ENCODE data around the gene ITGA4. TPM values are rescaled to one million over a fixed set of nuclear protein-coding genes. Genes with fewer than 3 reads are reported as not detected.

Gene ITGA4
- total and polyA plus RNA-seq, 9 of the 15 experiments (the other 6 are each of a cell fraction or from before 2014, with no cell fraction given) = 0.06 to 0.81 (median 0.27) TPM

DNA sequence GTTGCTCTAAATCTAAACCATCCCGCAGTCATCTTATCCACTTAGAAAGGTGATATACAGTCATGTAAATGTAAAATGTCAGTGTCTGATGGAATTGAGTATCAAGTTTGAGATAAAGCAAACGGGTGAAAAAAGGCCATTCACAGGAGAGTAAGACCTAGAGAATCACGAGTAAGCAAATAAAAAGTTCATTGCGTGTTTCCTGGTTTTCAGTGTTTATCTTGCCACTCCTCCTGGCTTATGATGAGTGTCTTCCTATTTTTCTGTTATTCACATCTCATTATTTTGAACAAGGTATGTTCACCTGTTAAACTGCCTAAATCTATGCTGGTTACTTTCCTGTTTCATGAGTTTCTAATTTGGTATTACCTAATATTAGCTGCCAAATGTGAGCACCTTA, 68.8 kb downstream of the ITGA4 start:
- 0% methylated on average over 4 of the region's 4 CpGs for WGBS (ENCODE audit: insufficient coverage, low coverage, missing lambda C conversion rate)
- Histone ChIP-seq H3K4me3 (no peak overlapping the region), H3K27ac (ENCODE audit: extremely low read depth, low read depth, low read length) (no peak overlapping the region), H3K27me3 (ENCODE audit: control insufficient read depth in 2 of 2, insufficient read depth in 2 of 2, low read length in 2 of 2) (no peaks in the 10 kb centered on the region), H2AFZ (ENCODE audit: low read depth, low read length) (no peak overlapping the region), H4K20me1 (replicated peaks; ENCODE audit: control insufficient read depth, insufficient read depth, low read length) (no peaks in the 10 kb centered on the region), H3K9ac (ENCODE audit: insufficient read depth in 1 of 2, low read depth in 2 of 2, low read length in 2 of 2) (no peak overlapping the region), H3K9me1 (ENCODE audit: control insufficient read depth, insufficient read depth, low read length) (no peaks in the 10 kb centered on the region), H3K36me3 (ENCODE audit: control insufficient read depth, insufficient read depth, low read length) (no peaks in the 10 kb centered on the region), H3K4me2 (ENCODE audit: insufficient read depth, low read length) (no peak overlapping the region), H3K79me2 (ENCODE audit: control insufficient read depth, insufficient read depth, low read length) (no peaks in the 10 kb centered on the region), H3K9me3 (replicated peaks; ENCODE audit: control insufficient read depth, insufficient read depth, low read depth, low read length) (no peaks in the 10 kb centered on the region), H3K4me1 (replicated peaks in 1 of 2; ENCODE audit: control insufficient read depth in 2 of 2, insufficient read depth in 2 of 2, low read length in 2 of 2) (no peaks in the 10 kb centered on the region)
- DNase-seq (ENCODE audit: extremely low read depth in 1 of 4, low spot score in 3 of 4) (no peak), FAIRE-seq (no peak), ATAC-seq (no peak)
- ChIA-PET CTCF (ENCODE audit: low intra/inter-chr PET ratio) (no interaction called here), POLR2A (no interaction called here)
- intact Hi-C loops (cut with micrococcal nuclease) = no loop called here
- in situ Hi-C loops (cut with MboI) = no loop called here
- BruUV-seq (replicated peaks) = no TSS peak
- TF ChIP-seq PTTG1 (tag; IDR thresholded peaks at IDR 0.05; ENCODE audit: low read depth) (no peak), CBX2 (IDR thresholded peaks at IDR 0.05; ENCODE audit: insufficient read depth, low read length, poor library complexity, severe bottlenecking) (no peak), NFRKB (IDR thresholded peaks at IDR 0.05; ENCODE audit: low read depth) (no peak), ZNF79 (CRISPR knock-in tag; IDR thresholded peaks at IDR 0.05; ENCODE audit: low read depth) (no peak), ZNF408 (CRISPR knock-in tag; IDR thresholded peaks at IDR 0.05; ENCODE audit: low read depth) (no peak), E2F5 (CRISPR knock-in tag; IDR thresholded peaks at IDR 0.05) (no peak)
- TF ChIP-seq, protein P1, sequence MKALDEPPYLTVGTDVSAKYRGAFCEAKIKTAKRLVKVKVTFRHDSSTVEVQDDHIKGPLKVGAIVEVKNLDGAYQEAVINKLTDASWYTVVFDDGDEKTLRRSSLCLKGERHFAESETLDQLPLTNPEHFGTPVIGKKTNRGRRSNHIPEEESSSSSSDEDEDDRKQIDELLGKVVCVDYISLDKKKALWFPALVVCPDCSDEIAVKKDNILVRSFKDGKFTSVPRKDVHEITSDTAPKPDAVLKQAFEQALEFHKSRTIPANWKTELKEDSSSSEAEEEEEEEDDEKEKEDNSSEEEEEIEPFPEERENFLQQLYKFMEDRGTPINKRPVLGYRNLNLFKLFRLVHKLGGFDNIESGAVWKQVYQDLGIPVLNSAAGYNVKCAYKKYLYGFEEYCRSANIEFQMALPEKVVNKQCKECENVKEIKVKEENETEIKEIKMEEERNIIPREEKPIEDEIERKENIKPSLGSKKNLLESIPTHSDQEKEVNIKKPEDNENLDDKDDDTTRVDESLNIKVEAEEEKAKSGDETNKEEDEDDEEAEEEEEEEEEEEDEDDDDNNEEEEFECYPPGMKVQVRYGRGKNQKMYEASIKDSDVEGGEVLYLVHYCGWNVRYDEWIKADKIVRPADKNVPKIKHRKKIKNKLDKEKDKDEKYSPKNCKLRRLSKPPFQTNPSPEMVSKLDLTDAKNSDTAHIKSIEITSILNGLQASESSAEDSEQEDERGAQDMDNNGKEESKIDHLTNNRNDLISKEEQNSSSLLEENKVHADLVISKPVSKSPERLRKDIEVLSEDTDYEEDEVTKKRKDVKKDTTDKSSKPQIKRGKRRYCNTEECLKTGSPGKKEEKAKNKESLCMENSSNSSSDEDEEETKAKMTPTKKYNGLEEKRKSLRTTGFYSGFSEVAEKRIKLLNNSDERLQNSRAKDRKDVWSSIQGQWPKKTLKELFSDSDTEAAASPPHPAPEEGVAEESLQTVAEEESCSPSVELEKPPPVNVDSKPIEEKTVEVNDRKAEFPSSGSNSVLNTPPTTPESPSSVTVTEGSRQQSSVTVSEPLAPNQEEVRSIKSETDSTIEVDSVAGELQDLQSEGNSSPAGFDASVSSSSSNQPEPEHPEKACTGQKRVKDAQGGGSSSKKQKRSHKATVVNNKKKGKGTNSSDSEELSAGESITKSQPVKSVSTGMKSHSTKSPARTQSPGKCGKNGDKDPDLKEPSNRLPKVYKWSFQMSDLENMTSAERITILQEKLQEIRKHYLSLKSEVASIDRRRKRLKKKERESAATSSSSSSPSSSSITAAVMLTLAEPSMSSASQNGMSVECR (CRISPR knock-in tag; IDR thresholded peaks at IDR 0.05) = no peak
- TF ChIP-seq, protein P2, sequence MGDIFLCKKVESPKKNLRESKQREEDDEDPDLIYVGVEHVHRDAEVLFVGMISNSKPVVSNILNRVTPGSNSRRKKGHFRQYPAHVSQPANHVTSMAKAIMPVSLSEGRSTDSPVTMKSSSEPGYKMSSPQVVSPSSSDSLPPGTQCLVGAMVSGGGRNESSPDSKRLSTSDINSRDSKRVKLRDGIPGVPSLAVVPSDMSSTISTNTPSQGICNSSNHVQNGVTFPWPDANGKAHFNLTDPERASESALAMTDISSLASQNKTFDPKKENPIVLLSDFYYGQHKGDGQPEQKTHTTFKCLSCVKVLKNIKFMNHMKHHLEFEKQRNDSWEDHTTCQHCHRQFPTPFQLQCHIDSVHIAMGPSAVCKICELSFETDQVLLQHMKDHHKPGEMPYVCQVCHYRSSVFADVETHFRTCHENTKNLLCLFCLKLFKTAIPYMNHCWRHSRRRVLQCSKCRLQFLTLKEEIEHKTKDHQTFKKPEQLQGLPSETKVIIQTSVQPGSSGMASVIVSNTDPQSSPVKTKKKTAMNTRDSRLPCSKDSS (IDR thresholded peaks at IDR 0.05; ENCODE audit: low read depth, partially characterized antibody) = no peak

Data from K562 (cell line).